ENCODE results near the gene IGF1R. TPM values are rescaled to one million over a fixed set of nuclear protein-coding genes. Genes with fewer than 3 reads are reported as not detected.
"Not testable (repeated sequence)": the region's sequence is repeated elsewhere in the genome, so short reads cannot be mapped to it uniquely, and the experiment has no call there.

IGF1R gene
- total RNA-seq, 3 donors from 2014 or later = 34.7 to 65.2 (median 47.7) TPM

- TF ChIP-seq CTCF (IDR thresholded peaks at IDR 0.05) = no peak
- Histone ChIP-seq H3K4me3 (no peak overlapping the region), H3K4me1 (ENCODE audit: low read depth) (no peaks in the 10 kb centered on the region), H3K9me3 (no peaks in the 10 kb centered on the region), H3K36me3 (ENCODE audit: low read depth) (no peaks in the 10 kb centered on the region)
- ATAC-seq (no peak), DNase-seq (no peak)
- intact Hi-C loops (cut with DNase I, micrococcal nuclease) = no loop called here
Measured at GRCh38 chr15:99002226-99002625, 353.9 kb downstream of the IGF1R start.

- DNase-seq; H3K4me1 ChIP-seq (ENCODE audit: low read depth); H3K9me3 ChIP-seq; ATAC-seq; intact Hi-C loops (cut with DNase I, micrococcal nuclease); H3K4me3 ChIP-seq; H3K36me3 ChIP-seq (ENCODE audit: low read depth): not testable (repeated sequence)
Measured at GRCh38 chr15:99003317-99003716, 355.0 kb downstream of the IGF1R start.

- H3K4me1 ChIP-seq (ENCODE audit: low read depth); ATAC-seq; H3K36me3 ChIP-seq (ENCODE audit: low read depth); H3K9me3 ChIP-seq; DNase-seq; intact Hi-C loops (cut with DNase I, micrococcal nuclease); H3K4me3 ChIP-seq: not testable (repeated sequence)
Measured at GRCh38 chr15:99004998-99005974, 356.9 kb downstream of the IGF1R start.

- H3K36me3 ChIP-seq (ENCODE audit: low read depth) = no peaks in the 10 kb centered on the region
- DNase-seq (no peak), ATAC-seq (no peak)
- H3K4me3 ChIP-seq = no peak overlapping the region
- intact Hi-C loops (cut with DNase I, micrococcal nuclease) = no loop called here
- no peak for TF ChIP-seq CTCF (IDR thresholded peaks at IDR 0.05)
- no peaks in the 10 kb centered on the region for H3K4me1 ChIP-seq (ENCODE audit: low read depth)
- H3K9me3 ChIP-seq = no peaks in the 10 kb centered on the region
Measured at GRCh38 chr15:99006146-99006545, 357.8 kb downstream of the IGF1R start.

GRCh38 chr15:99006904-99007495 is 358.7 kb downstream of the IGF1R start:
- H3K36me3 ChIP-seq (ENCODE audit: low read depth) = no peaks in the 10 kb centered on the region
- intact Hi-C loops (cut with DNase I, micrococcal nuclease) = no loop called here
- no peaks in the 10 kb centered on the region for H3K9me3 ChIP-seq
- no peak for ATAC-seq
- no peak overlapping the region for H3K4me3 ChIP-seq
- no peaks in the 10 kb centered on the region for H3K4me1 ChIP-seq (ENCODE audit: low read depth)
- TF ChIP-seq CTCF (IDR thresholded peaks at IDR 0.05) = no peak
- no peak for DNase-seq

- ATAC-seq (no peak), DNase-seq (no peak)
- H3K36me3 ChIP-seq (ENCODE audit: low read depth) = no peaks in the 10 kb centered on the region
- H3K9me3 ChIP-seq = no peaks in the 10 kb centered on the region
- TF ChIP-seq CTCF (IDR thresholded peaks at IDR 0.05) = no peak
- intact Hi-C loops (cut with DNase I, micrococcal nuclease) = no loop called here
- H3K4me1 ChIP-seq (ENCODE audit: low read depth) = no peaks in the 10 kb centered on the region
- no peak overlapping the region for H3K4me3 ChIP-seq
Measured at GRCh38 chr15:99009741-99010330, 361.5 kb downstream of the IGF1R start.
